GM23338 (cell line): Measurements from ENCODE around the gene HLA-C. TPM values are rescaled to one million over a fixed set of nuclear protein-coding genes. Genes with fewer than 3 reads are reported as not detected.

Experiments used
- ATAC-seq: fragments of 200-7000 bp; cut with Tn5 transposase; 3 replicates; pipeline ENCODE4 v1.9.1; 2020
- DNase-seq: peaks from one replicate; pipeline ENCODE4 v3.0.0-alpha.2; 2015; ENCODE audit warnings: low spot score
- H2AFZ ChIP-seq: fragments of 200-600 bp; sonication (generic); 2 replicates; pipeline ENCODE4 v1.8.0; 2016; ENCODE audit warnings: antibody characterized with exemption, mild to moderate bottlenecking, moderate library complexity
- H3F3A ChIP-seq: fragments of 200-600 bp; sonication (generic); replicated peaks from 2 replicates; pipeline ENCODE4 v1.8.0; 2017; ENCODE audit warnings: antibody characterized with exemption, mixed run types, low read depth
- H3K27ac ChIP-seq: fragments of 200-600 bp; sonication (generic); 2 replicates; pipeline ENCODE4 v1.6.1; 2016; ENCODE audit warnings: low read depth
- H3K27me3 ChIP-seq: fragments of 200-600 bp; sonication (generic); 2 replicates; pipeline ENCODE4 v1.8.0; 2016; ENCODE audit warnings: mild to moderate bottlenecking, mixed run types, moderate library complexity; ENCODE audit not compliant: insufficient read depth
- H3K36me3 ChIP-seq: fragments of 200-600 bp; sonication (generic); 2 replicates; pipeline ENCODE4 v1.8.0; 2016; ENCODE audit warnings: mild to moderate bottlenecking; ENCODE audit not compliant: insufficient read depth
- H3K4me1 ChIP-seq: fragments of 200-600 bp; sonication (generic); 2 replicates; pipeline ENCODE4 v1.8.0; 2016; ENCODE audit warnings: mild to moderate bottlenecking, moderate library complexity; ENCODE audit not compliant: insufficient read depth
- H3K4me2 ChIP-seq: fragments of 200-600 bp; sonication (generic); 2 replicates; pipeline ENCODE4 v1.7.1; 2017; ENCODE audit warnings: mixed run types
- H3K4me3 ChIP-seq: fragments of 200-600 bp; sonication (generic); 2 replicates; pipeline ENCODE4 v1.6.1; 2016; ENCODE audit warnings: mixed run types
- H3K79me2 ChIP-seq: fragments of 200-600 bp; sonication (generic); replicated peaks from 2 replicates; pipeline ENCODE4 v1.8.0; 2017; ENCODE audit warnings: mild to moderate bottlenecking; ENCODE audit not compliant: insufficient read depth
- H3K9me2 ChIP-seq: fragments of 200-600 bp; sonication (generic); 2 replicates; pipeline ENCODE4 v1.8.0; 2017; ENCODE audit not compliant: insufficient read depth
- H4K20me1 ChIP-seq: fragments of 200-600 bp; sonication (generic); replicated peaks from 2 replicates; pipeline ENCODE4 v1.8.0; 2017; ENCODE audit warnings: mild to moderate bottlenecking; ENCODE audit not compliant: insufficient read depth
- H3K27ac Mint-ChIP-seq: 2 replicates; pipeline ENCODE4 v1.8.0; 2020; ENCODE audit warnings: inconsistent platforms, mild to moderate bottlenecking, moderate library complexity, mixed read lengths
- H3K27me3 Mint-ChIP-seq: 3 replicates; pipeline ENCODE4 v1.8.0; 2022; ENCODE audit warnings: low read depth, mild to moderate bottlenecking, moderate library complexity, mixed read lengths, inconsistent platforms; ENCODE audit not compliant: insufficient read depth, poor library complexity
- H3K36me3 Mint-ChIP-seq: 3 replicates; pipeline ENCODE4 v1.8.0; 2021; ENCODE audit warnings: low read depth, mild to moderate bottlenecking, inconsistent platforms, moderate library complexity, mixed read lengths
- H3K4me1 Mint-ChIP-seq: 3 replicates; pipeline ENCODE4 v1.8.0; 2020; ENCODE audit warnings: mild to moderate bottlenecking, inconsistent platforms, mixed read lengths
- H3K4me3 Mint-ChIP-seq: 3 replicates; pipeline ENCODE4 v1.8.0; 2021; ENCODE audit warnings: moderate library complexity, mild to moderate bottlenecking, inconsistent platforms, mixed read lengths
- H3K9me3 Mint-ChIP-seq: 3 replicates; pipeline ENCODE4 v1.8.0; 2020; ENCODE audit warnings: moderate library complexity, mild to moderate bottlenecking, inconsistent platforms, mixed read lengths
- CREB1 ChIP-seq: fragments of 250-450 bp; sonication (Bioruptor Pico); IDR thresholded peaks from 2 replicates; pipeline ENCODE4 v1.5.0; 2020; ENCODE audit warnings: low read depth, mild to moderate bottlenecking, moderate library complexity
- CTCF ChIP-seq, 2 experiments: fragments of 200-600 bp in 1 of 2; sonication (generic) in 1 of 2; conservative IDR thresholded peaks; 2 replicates each; pipeline versions ENCODE4 v1.5.1 to v1.6.1; 2016 to 2017; ENCODE audit warnings: antibody characterized with exemption in 2 of 2, low read depth in 2 of 2, mild to moderate bottlenecking in 2 of 2, moderate library complexity in 1 of 2
- ETS1 ChIP-seq: IDR thresholded peaks from 2 replicates; pipeline ENCODE4 v1.6.1; 2016; ENCODE audit warnings: antibody characterized with exemption
- EZH2 ChIP-seq: fragments of 200-600 bp; sonication (generic); IDR thresholded peaks from one replicate; pipeline ENCODE4 v1.8.0; 2017; ENCODE audit warnings: antibody characterized with exemption, mild to moderate bottlenecking, low read depth; ENCODE audit not compliant: unreplicated experiment
- EZH2phosphoT487 ChIP-seq: fragments of 200-600 bp; sonication (generic); IDR thresholded peaks from one replicate; pipeline ENCODE4 v1.8.1; 2018; ENCODE audit warnings: antibody characterized with exemption; ENCODE audit not compliant: unreplicated experiment
- JUNB ChIP-seq: IDR thresholded peaks from one replicate; pipeline ENCODE4 v1.6.1; 2016; ENCODE audit warnings: antibody characterized with exemption; ENCODE audit not compliant: unreplicated experiment
- NANOG ChIP-seq: IDR thresholded peaks from 2 replicates; pipeline ENCODE4 v1.6.1; 2016; ENCODE audit warnings: antibody characterized with exemption, borderline replicate concordance
- POLR2AphosphoS5 ChIP-seq: IDR thresholded peaks from 2 replicates; pipeline ENCODE4 v1.6.1; 2016; ENCODE audit warnings: antibody characterized with exemption, low read depth
- REST ChIP-seq: IDR thresholded peaks from one replicate; pipeline ENCODE4 v1.6.1; 2018; ENCODE audit warnings: antibody characterized with exemption; ENCODE audit not compliant: unreplicated experiment
- STAT1 ChIP-seq: IDR thresholded peaks from one replicate; pipeline ENCODE4 v1.6.1; 2016; ENCODE audit warnings: antibody characterized with exemption; ENCODE audit not compliant: unreplicated experiment
- ZNF114 ChIP-seq: fragments of 250-450 bp; sonication (Bioruptor Pico); IDR thresholded peaks from 2 replicates; pipeline ENCODE4 v1.5.0; 2020; ENCODE audit warnings: mild to moderate bottlenecking, moderate library complexity
- ZNF331 ChIP-seq: fragments of 250-450 bp; sonication (Bioruptor Pico); IDR thresholded peaks from 2 replicates; pipeline ENCODE4 v1.5.0; 2020; ENCODE audit warnings: low read depth, mild to moderate bottlenecking, moderate library complexity
- ZNF462 ChIP-seq: fragments of 250-450 bp; sonication (Bioruptor Pico); IDR thresholded peaks from 2 replicates; pipeline ENCODE4 v1.5.0; 2020; ENCODE audit warnings: mild to moderate bottlenecking, moderate library complexity
- polyA plus RNA-seq: library from polyadenylated mRNA; unstranded; fragments of >200 nt; fragmentation: Nextera tagmentation; extraction: Ambion mirVana; gene quantifications from 2 replicates; pipeline ENCODE4 v1.2.1, GENCODE V29; 2016
- total RNA-seq: library from RNA; depleted of rRNA; stranded (reverse); fragments of >200 nt; shearing (Covaris generic); gene quantifications from 2 replicates; pipeline ENCODE4 v1.2.3, GENCODE V29; 2014

Gene HLA-C
- total and polyA plus RNA-seq, 2 experiments from 2014 or later, result 73.1 to 116 TPM

GRCh38 chr6:31287619-31288018 is 15.7 kb upstream of the HLA-C start:
- ATAC-seq (no peak), DNase-seq (no peak)
- Histone ChIP-seq H3K27ac (no peak overlapping the region), H3F3A (no peaks in the 10 kb centered on the region), H3K9me2 (no peaks in the 10 kb centered on the region), H3K4me2 (no peak overlapping the region), H3K27me3 (no peaks in the 10 kb centered on the region), H3K36me3 (no peaks in the 10 kb centered on the region; the same call in 1 of the 2 replicates), H3K4me3 (no peak overlapping the region), H3K79me2 (no peaks in the 10 kb centered on the region), H3K4me1 (no peaks in the 10 kb centered on the region), H4K20me1 (no peaks in the 10 kb centered on the region), H2AFZ (no peak overlapping the region)
- Mint-ChIP-seq H3K36me3 (no peaks in the 10 kb centered on the region), H3K27ac (no peak overlapping the region), H3K27me3 (peaks cover 4% of the 10 kb centered on the region), H3K9me3 (no peaks in the 10 kb centered on the region), H3K4me1 (peaks cover 3% of the 10 kb centered on the region; the same call in 1 of the 3 replicates), H3K4me3 (no peak overlapping the region)
- TF ChIP-seq POLR2AphosphoS5, result no peak
- no peak for TF ChIP-seq EZH2
- no peak for TF ChIP-seq EZH2phosphoT487
- no peak for TF ChIP-seq REST
- no peak for TF ChIP-seq ZNF462
- TF ChIP-seq CTCF (conservative IDR thresholded peaks at IDR 0.05; ENCODE audit: low read depth in 2 of 2), result no peak
- TF ChIP-seq CREB1, result no peak
- no peak for TF ChIP-seq ETS1
- no peak for TF ChIP-seq JUNB
- no peak for TF ChIP-seq STAT1
- no peak for TF ChIP-seq ZNF331
- no peak for TF ChIP-seq NANOG
- no peak for TF ChIP-seq ZNF114 (CRISPR knock-in tag)
